ENCODE results near the gene SLC25A14. TPM values are rescaled to one million over a fixed set of nuclear protein-coding genes. Genes with fewer than 3 reads are reported as not detected.

The SLC25A14 gene
- total and polyA plus RNA-seq, 2 of the 8 experiments (the other 6 are each of a cell fraction or from before 2014, with no cell fraction given): 9.3 to 14.2 TPM

- 82% methylated on average over 3 of the region's 3 CpGs; no CpG with 5 or more reads in 1 of the 2 experiments for WGBS, 2 experiments (ENCODE audit: extremely low coverage in 1 of 2, insufficient coverage in 1 of 2, insufficient read length in 1 of 2, insufficient replicate concordance in 2 of 2, low coverage in 1 of 2, low lambda C conversion rate in 2 of 2, missing lambda C conversion rate in 1 of 2)
- Histone ChIP-seq H3K4me2 (ENCODE audit: insufficient read depth in 1 of 2, low read depth in 2 of 2, low read length in 2 of 2) (no peak overlapping the region), H3K27ac (ENCODE audit: low read depth, low read length) (no peak overlapping the region), H2BK15ac (ENCODE audit: low read length) (no peak overlapping the region), H4K20me1 (replicated peaks in 1 of 2; ENCODE audit: control insufficient read depth in 1 of 2, insufficient read depth in 2 of 2, low read length in 2 of 2) (no peaks in the 10 kb centered on the region), H3K4me3 (ENCODE audit: extremely low read depth in 1 of 4, insufficient read depth in 2 of 4, low read depth in 3 of 4, low read length in 4 of 4) (no peak overlapping the region), H3K56ac (replicated peaks; ENCODE audit: insufficient read length, low read depth, low read length) (no peak overlapping the region), H3K79me2 (ENCODE audit: control insufficient read depth in 1 of 2, insufficient read depth in 2 of 2, low read length in 2 of 2) (no peaks in the 10 kb centered on the region), H3K79me1 (ENCODE audit: low read depth, low read length) (no peaks in the 10 kb centered on the region), H2BK12ac (ENCODE audit: low read depth, low read length) (no peak overlapping the region), H3K4ac (replicated peaks; ENCODE audit: insufficient read length, low read depth, low read length) (no peak overlapping the region), H3K14ac (ENCODE audit: insufficient read length) (no peak overlapping the region), H3K23ac (ENCODE audit: insufficient read length) (no peak overlapping the region), H2AK5ac (ENCODE audit: low read depth, low read length) (no peak overlapping the region), H2AFZ (ENCODE audit: low read length) (no peak overlapping the region), H4K91ac (replicated peaks; ENCODE audit: insufficient read length, low read length) (no peak overlapping the region), H3K36me3 (ENCODE audit: control insufficient read depth in 2 of 4, insufficient read depth in 4 of 4, low read length in 3 of 4) (no peaks in the 10 kb centered on the region), H2BK20ac (ENCODE audit: low read length) (no peak overlapping the region), H2BK5ac (ENCODE audit: low read depth, low read length) (no peak overlapping the region), H4K5ac (ENCODE audit: insufficient read length, low read depth, low read length) (no peak overlapping the region), H3K27me3 (replicated peaks in 1 of 4; ENCODE audit: control insufficient read depth in 3 of 4, extremely low read depth in 1 of 4, insufficient read depth in 3 of 4, low read length in 3 of 4) (no peaks in the 10 kb centered on the region), H3K9ac (replicated peaks in 1 of 4; ENCODE audit: extremely low read depth in 1 of 4, low read depth in 3 of 4, low read length in 3 of 4) (no peak overlapping the region), H3K18ac (ENCODE audit: extremely low read depth, low read length) (no peak overlapping the region), H2BK120ac (replicated peaks; ENCODE audit: low read depth, low read length) (no peak overlapping the region), H3K4me1 (replicated peaks in 1 of 4; ENCODE audit: control insufficient read depth in 3 of 4, insufficient read depth in 4 of 4, low read length in 3 of 4) (no peaks in the 10 kb centered on the region), H4K8ac (ENCODE audit: extremely low read depth, insufficient read depth, low read length) (no peak overlapping the region), H3K9me3 (ENCODE audit: insufficient read depth in 2 of 2, low read depth in 1 of 2, low read length in 1 of 2) (no peaks in the 10 kb centered on the region), H3K23me2 (ENCODE audit: low read depth, low read length) (no peaks in the 10 kb centered on the region)
- DNase-seq (ENCODE audit: low read depth in 1 of 2, low spot score in 2 of 2) (no peak), FAIRE-seq (no peak)
- POLR2A ChIA-PET (ENCODE audit: partially characterized antibody): interaction anchor here (2.0 kb wide), 1 partner anchor 9 kb away, joined by 8 read pairs; the partner anchor contains the start of gene SLC25A14
- CTCF ChIA-PET (ENCODE audit: partially characterized antibody): interaction anchor here (1.1 to 1.3 kb wide), 3 partner anchors 12 to 82 kb away, joined by 3 to 4 read pairs (median 4); no protein-coding TSS in a partner anchor
- TF ChIP-seq SIX5 (IDR thresholded peaks at IDR 0.05; ENCODE audit: low read depth, low read length) (no peak), KDM1A (IDR thresholded peaks at IDR 0.05; ENCODE audit: borderline replicate concordance, low read length) (no peak), EZH2 (IDR thresholded peaks at IDR 0.05; ENCODE audit: low read depth, low read length, severe bottlenecking) (no peak), SIRT6 (IDR thresholded peaks at IDR 0.05; ENCODE audit: low read length) (no peak), ZNF274 (IDR thresholded peaks at IDR 0.05; ENCODE audit: borderline replicate concordance, extremely low read depth, low read length) (no peak), KDM4A (IDR thresholded peaks at IDR 0.05; ENCODE audit: low read depth, low read length, severe bottlenecking) (no peak), BRCA1 (IDR thresholded peaks at IDR 0.05; ENCODE audit: low read depth, low read length) (no peak), RXRA (IDR thresholded peaks at IDR 0.05; ENCODE audit: insufficient read depth, low read depth, low read length) (no peak), SP4 (IDR thresholded peaks at IDR 0.05; ENCODE audit: low read length) (no peak), EP300 (IDR thresholded peaks at IDR 0.05; ENCODE audit: borderline replicate concordance in 1 of 2, low read depth in 2 of 2, low read length in 2 of 2) (no peak), TAF7 (optimal IDR thresholded peaks at IDR 0.05; ENCODE audit: borderline replicate concordance, low read depth, low read length) (no peak), HDAC2 (IDR thresholded peaks at IDR 0.05; ENCODE audit: borderline replicate concordance in 1 of 2, low read depth in 2 of 2, low read length in 2 of 2) (no peak), KDM5A (IDR thresholded peaks at IDR 0.05; ENCODE audit: low read length) (no peak), NRF1 (IDR thresholded peaks at IDR 0.05; ENCODE audit: low read depth, low read length) (no peak), CBX5 (IDR thresholded peaks at IDR 0.05; ENCODE audit: low read depth, low read length) (no peak)
Measured at GRCh38 chrX:130330146-130330545, 9.6 kb upstream of the SLC25A14 start.
